GM10248 (cell line): Measurements from ENCODE around the gene TFB1M.

Experiments used
- CTCF ChIA-PET: fragments of 300-600 bp; sonication (Branson Sonifier 250); formaldehyde crosslinking; extraction: SDS; loops from one replicate; lab custom pipeline; 2021; ENCODE audit warnings: antibody characterized with exemption; lab: Yijun Ruan, JAX
- POLR2A ChIA-PET: fragments of 350-650 bp; sonication (Branson Sonifier 250); formaldehyde crosslinking; extraction: SDS; loops from one replicate; lab custom pipeline; 2020; ENCODE audit warnings: antibody characterized with exemption; lab: Yijun Ruan, JAX
- DNase-seq: peaks from one replicate; pipeline ENCODE4 v3.0.0; 2012; ENCODE audit errors: extremely low spot score
- TF ChIP-seq, protein P1 (sequence below): IDR thresholded peaks from 2 replicates; pipeline ENCODE4 v1.5.1; 2012; ENCODE audit warnings: mild to moderate bottlenecking, low read depth; ENCODE audit errors: extremely low read depth, missing control alignments, control extremely low read depth

Gene TFB1M

GRCh38 chr6:155349956-155350355 is 35.7 kb upstream of the TFB1M start:
- POLR2A ChIA-PET = no interaction called here
- CTCF ChIA-PET = interaction anchor here (0.9 to 1.5 kb wide), 4 partner anchors 9 to 22 kb away, joined by 3 to 5 read pairs (median 4); no protein-coding TSS in a partner anchor
- no peak for DNase-seq
- TF ChIP-seq, protein P1, sequence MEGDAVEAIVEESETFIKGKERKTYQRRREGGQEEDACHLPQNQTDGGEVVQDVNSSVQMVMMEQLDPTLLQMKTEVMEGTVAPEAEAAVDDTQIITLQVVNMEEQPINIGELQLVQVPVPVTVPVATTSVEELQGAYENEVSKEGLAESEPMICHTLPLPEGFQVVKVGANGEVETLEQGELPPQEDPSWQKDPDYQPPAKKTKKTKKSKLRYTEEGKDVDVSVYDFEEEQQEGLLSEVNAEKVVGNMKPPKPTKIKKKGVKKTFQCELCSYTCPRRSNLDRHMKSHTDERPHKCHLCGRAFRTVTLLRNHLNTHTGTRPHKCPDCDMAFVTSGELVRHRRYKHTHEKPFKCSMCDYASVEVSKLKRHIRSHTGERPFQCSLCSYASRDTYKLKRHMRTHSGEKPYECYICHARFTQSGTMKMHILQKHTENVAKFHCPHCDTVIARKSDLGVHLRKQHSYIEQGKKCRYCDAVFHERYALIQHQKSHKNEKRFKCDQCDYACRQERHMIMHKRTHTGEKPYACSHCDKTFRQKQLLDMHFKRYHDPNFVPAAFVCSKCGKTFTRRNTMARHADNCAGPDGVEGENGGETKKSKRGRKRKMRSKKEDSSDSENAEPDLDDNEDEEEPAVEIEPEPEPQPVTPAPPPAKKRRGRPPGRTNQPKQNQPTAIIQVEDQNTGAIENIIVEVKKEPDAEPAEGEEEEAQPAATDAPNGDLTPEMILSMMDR = no peak

GRCh38 chr6:155349129-155349528 is 34.8 kb upstream of the TFB1M start:
- no peak for DNase-seq
- ChIA-PET POLR2A (no interaction called here), CTCF (interaction anchor here (0.8 to 1.5 kb wide), 5 partner anchors 19 to 141 kb away, joined by 3 to 5 read pairs (median 4); no protein-coding TSS in a partner anchor)
- TF ChIP-seq, protein P1 = no peak

DNA sequence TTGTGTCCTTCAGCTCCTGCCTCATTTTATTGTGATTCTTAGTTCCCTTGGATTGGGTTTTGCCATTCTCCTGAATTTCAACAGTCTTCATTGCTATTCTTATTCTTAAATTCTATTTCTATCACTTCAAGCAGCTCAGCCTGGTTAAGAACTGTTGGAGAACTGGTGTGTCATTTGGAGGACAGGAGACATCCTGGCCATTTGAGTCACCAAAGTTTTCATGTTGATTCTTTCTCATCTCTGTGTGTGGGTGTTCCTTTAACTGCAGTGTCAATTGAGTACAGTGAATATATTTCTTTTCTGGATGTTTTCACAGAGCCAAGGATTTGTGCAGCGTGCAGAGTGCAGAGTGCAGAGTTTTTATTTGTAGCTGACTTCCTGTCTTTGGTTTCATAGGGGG is 33.5 kb upstream of the TFB1M start:
- POLR2A ChIA-PET = no interaction called here
- TF ChIP-seq, protein P1 = no peak
- CTCF ChIA-PET = interaction anchor here (1.0 to 1.5 kb wide), 3 partner anchors 9 to 20 kb away, joined by 3 to 5 read pairs (median 4); no protein-coding TSS in a partner anchor
- DNase-seq = no peak

DNA sequence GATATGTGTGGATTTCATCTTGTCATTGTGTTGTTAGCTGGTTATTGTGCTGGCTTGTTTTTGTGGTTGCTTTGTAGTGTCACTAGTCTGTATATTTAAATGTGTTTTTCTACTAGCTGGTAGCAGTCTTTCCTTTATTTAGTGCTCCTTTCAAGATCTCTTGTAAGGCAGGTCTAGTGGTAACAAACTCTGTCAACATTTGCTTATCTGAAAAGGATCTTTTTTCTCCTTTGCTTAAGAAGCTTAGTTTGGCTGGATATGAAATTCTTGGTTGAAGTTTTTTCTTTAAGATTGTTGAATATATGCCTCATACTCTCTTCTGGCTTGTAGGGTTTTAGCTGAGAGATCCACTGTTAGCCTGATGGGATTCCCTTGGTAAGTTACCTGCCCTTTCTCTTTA is 32.7 kb upstream of the TFB1M start:
- POLR2A ChIA-PET = no interaction called here
- CTCF ChIA-PET = interaction anchor here (1.0 to 1.5 kb wide), 3 partner anchors 8 to 20 kb away, joined by 3 to 5 read pairs (median 4); no protein-coding TSS in a partner anchor
- DNase-seq = no peak
- TF ChIP-seq, protein P1 = no peak

DNA sequence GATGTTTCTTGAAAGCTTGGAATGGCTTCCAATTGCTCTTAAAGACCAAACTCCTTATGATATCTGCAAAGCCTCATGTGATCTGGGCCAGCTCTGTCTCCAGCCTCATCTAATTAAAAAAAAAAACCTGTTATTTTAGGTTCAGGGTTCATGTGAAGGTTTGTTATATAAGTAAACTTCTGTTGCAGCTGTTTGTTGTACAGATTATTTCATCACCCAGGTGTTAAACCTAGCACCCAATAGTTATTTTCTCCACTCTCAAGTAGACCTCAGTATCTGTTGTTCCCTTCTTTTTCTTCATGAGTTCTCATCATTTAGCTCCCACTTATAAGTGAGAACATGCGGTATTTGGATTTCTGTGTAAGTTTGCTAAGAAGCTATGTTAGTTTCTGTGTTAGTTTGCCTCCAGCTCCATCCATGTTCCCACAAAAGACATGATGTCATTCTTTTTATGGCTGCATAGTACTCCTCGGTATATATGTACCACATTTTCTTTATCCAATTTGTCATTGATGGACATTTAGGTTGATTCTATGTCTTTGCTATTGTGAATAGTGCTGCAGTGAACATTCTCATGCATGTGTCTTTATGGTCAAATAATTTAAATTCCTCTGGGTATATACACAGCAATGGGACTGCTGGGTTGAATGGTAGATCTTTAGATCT is 30.2 kb upstream of the TFB1M start:
- POLR2A ChIA-PET = no interaction called here
- no peak for DNase-seq
- CTCF ChIA-PET = interaction anchor here (1.1 to 1.9 kb wide), 8 partner anchors 10 to 211 kb away, joined by 3 to 6 read pairs (median 3); no protein-coding TSS in a partner anchor
- TF ChIP-seq, protein P1 = no peak

- TF ChIP-seq, protein P1 = no peak
- ChIA-PET POLR2A (no interaction called here), CTCF (interaction anchor here (0.9 to 2.1 kb wide), 6 partner anchors 9 to 164 kb away, joined by 3 to 9 read pairs (median 4); no protein-coding TSS in a partner anchor)
- no peak for DNase-seq
These were observed 27.0 kb upstream of the TFB1M start for GRCh38 chr6:155341130-155341828.
